RWPE2 (cell line): ENCODE results near the gene DNM2.
A peak's percentile ranks its signal among the peaks of the same experiment; 100 is the strongest.

Experiments
- ATAC-seq: fragments of 200-7000 bp; cut with Tn5 transposase; 3 replicates; pipeline ENCODE4 v1.9.1; 2021; ENCODE audit warnings: low read depth
- DNase-seq: peaks from one replicate; pipeline ENCODE4 v3.0.0-alpha.2; 2020; ENCODE audit warnings: low spot score
- H3K27ac ChIP-seq: fragments of 450-650 bp; 2 replicates; pipeline ENCODE4 v1.5.1; 2017; ENCODE audit warnings: mild to moderate bottlenecking; ENCODE audit not compliant: poor library complexity, severe bottlenecking
- H3K27me3 ChIP-seq: fragments of 250-450 bp; sonication (Bioruptor Pico); 2 replicates; pipeline ENCODE4 v1.5.1; 2021; ENCODE audit warnings: mild to moderate bottlenecking, moderate library complexity; ENCODE audit not compliant: insufficient read depth, poor library complexity, severe bottlenecking
- H3K36me3 ChIP-seq: fragments of 250-450 bp; sonication (Bioruptor Pico); 2 replicates; pipeline ENCODE4 v1.5.1; 2020; ENCODE audit warnings: low read depth, mild to moderate bottlenecking, moderate library complexity
- H3K4me1 ChIP-seq: fragments of 250-450 bp; sonication (Bioruptor Pico); 2 replicates; pipeline ENCODE4 v1.5.1; 2021; ENCODE audit warnings: mild to moderate bottlenecking, moderate library complexity; ENCODE audit not compliant: insufficient read depth, poor library complexity, severe bottlenecking
- H3K4me3 ChIP-seq: fragments of 250-450 bp; sonication (Bioruptor Pico); 2 replicates; pipeline ENCODE4 v1.5.1; 2021; ENCODE audit warnings: mild to moderate bottlenecking, moderate library complexity; ENCODE audit not compliant: severe bottlenecking
- H3K9me3 ChIP-seq: fragments of 250-450 bp; sonication (Bioruptor Pico); 2 replicates; pipeline ENCODE4 v1.5.1; 2021; ENCODE audit warnings: mild to moderate bottlenecking, moderate library complexity; ENCODE audit not compliant: severe bottlenecking
- TF ChIP-seq, protein P1 (sequence below): fragments of 450-650 bp; IDR thresholded peaks from one replicate; pipeline ENCODE4 v1.5.1; 2017; ENCODE audit warnings: mild to moderate bottlenecking, moderate library complexity; ENCODE audit not compliant: poor library complexity, severe bottlenecking

The DNM2 gene

DNA sequence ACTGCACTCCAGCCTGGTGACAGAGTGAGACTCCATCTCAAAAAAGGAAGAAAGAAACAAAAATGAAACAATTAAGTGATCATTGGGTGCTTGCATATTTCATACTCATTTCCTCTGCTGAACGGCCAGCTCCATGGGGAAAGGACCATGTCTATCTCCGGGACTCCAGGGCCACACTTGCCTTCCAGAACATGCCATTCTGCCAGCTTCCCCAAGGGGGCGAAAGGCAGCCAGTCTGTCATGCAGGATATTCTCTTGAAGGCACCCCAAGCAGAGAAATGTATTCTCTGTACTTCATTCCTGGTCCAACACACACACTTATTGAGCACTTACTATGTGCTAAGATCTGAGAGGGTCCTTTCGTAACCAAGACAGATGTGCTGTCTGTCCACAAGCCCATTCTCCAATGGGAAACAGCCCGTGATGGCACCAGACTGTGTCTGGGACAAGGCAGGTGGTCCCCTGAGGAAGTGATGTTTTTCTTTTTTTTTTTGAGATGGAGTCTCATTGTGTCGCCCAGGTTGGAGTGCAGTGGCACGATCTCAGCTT lies 143.3 kb downstream of the DNM2 start:
- ATAC-seq (no peak), DNase-seq (no peak)
- H3K4me3 ChIP-seq = no peak overlapping the region

DNA sequence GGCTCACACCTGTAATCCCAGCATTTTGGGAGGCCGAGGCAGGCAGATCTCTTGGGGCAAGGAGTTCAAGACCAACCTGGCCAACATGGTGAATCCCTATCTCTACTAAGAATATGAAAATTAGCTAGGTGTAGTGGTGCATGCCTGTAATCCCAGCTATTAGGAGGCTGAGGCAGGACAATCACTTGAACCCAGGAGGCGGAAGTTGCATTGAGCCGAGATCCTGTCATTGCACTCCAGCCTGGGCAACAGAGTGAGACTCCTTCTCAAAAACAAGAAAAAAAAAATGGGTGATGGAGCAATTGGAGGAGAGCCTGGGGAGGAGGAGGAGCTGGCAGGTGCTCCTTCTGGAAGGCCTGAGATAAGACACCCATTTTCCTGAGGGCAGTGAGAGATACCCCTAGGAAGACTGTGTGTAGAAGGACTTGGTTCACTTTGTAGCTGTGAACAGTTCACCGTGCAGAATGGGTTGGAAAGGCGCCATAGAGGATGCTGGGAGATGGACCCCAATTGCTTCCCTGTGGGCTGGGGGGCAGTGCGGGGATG lies 144.8 kb downstream of the DNM2 start:
- Histone ChIP-seq H3K4me1 (no peaks in the 10 kb centered on the region), H3K9me3 (no peaks in the 10 kb centered on the region), H3K4me3 (no peak overlapping the region), H3K36me3 (no peaks in the 10 kb centered on the region), H3K27me3 (no peaks in the 10 kb centered on the region), H3K27ac (no peak overlapping the region)
- TF ChIP-seq, protein P1, sequence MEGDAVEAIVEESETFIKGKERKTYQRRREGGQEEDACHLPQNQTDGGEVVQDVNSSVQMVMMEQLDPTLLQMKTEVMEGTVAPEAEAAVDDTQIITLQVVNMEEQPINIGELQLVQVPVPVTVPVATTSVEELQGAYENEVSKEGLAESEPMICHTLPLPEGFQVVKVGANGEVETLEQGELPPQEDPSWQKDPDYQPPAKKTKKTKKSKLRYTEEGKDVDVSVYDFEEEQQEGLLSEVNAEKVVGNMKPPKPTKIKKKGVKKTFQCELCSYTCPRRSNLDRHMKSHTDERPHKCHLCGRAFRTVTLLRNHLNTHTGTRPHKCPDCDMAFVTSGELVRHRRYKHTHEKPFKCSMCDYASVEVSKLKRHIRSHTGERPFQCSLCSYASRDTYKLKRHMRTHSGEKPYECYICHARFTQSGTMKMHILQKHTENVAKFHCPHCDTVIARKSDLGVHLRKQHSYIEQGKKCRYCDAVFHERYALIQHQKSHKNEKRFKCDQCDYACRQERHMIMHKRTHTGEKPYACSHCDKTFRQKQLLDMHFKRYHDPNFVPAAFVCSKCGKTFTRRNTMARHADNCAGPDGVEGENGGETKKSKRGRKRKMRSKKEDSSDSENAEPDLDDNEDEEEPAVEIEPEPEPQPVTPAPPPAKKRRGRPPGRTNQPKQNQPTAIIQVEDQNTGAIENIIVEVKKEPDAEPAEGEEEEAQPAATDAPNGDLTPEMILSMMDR = no peak
- ATAC-seq (no peak), DNase-seq (no peak)

More for the DNA sequence above, 143.3 kb downstream of the DNM2 start:
- no peaks in the 10 kb centered on the region for H3K27me3 ChIP-seq
- H3K4me1 ChIP-seq = no peaks in the 10 kb centered on the region
- no peaks in the 10 kb centered on the region for H3K36me3 ChIP-seq
- no peaks in the 10 kb centered on the region for H3K9me3 ChIP-seq
- no peak overlapping the region for H3K27ac ChIP-seq
- TF ChIP-seq, protein P1 = peak; percentile 19

DNA sequence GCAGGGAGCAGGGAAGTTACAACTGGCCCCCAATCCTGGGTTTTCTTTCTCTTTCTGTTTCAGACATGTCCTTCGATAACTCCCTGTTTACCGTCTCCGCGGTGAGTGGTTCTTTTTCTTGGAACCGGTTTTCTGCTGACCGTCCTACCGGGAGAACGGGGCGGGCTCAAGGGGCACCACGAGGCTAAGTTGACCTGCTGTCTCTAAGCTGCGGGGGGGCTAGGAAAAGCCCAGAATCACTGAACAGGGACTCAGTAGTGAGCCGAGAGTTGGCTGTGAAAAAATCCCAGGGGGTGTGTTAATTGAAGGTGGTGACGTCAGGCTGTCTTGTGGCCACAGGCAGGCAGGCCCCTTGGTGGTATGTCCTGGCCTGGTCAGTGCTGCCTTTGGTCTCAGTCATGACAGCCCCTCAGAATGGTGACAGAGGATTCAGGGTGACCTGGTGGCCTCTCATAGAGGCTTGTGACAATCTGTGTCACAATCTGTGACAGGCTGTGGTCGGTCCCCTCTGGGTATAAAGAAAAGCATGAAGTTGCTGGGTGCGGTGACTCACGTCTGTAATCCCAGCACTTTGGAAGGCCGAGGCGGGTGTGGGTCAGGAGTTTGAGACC lies 145.3 kb downstream of the DNM2 start:
- TF ChIP-seq, protein P1 = no peak
- no peak overlapping the region for H3K4me3 ChIP-seq
- ATAC-seq = peak; percentile 6; the same call in 1 of the 3 replicates
- no peak overlapping the region for H3K27ac ChIP-seq
- no peaks in the 10 kb centered on the region for H3K27me3 ChIP-seq
- no peaks in the 10 kb centered on the region for H3K4me1 ChIP-seq
- no peaks in the 10 kb centered on the region for H3K36me3 ChIP-seq
- DNase-seq = no peak
- no peaks in the 10 kb centered on the region for H3K9me3 ChIP-seq

DNA sequence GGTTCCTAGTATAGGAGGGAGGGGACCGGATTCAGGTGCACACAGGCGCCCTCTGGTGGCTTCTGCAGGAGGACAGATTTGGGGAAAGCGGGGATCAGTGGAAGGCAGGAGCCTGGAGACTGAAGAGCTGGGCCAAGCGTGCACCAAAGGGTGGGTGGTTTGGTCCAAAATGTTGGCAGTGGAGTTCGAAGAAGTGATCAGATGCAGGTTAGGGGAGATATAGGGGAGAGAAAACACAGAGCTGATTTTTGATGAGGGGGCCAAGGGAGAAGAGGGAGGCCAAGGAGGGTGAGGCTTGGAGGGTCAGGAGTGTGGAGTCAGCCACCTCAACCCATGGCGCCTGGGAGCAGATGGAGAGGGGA lies 146.6 kb downstream of the DNM2 start:
- no peaks in the 10 kb centered on the region for H3K4me1 ChIP-seq
- no peak overlapping the region for H3K27ac ChIP-seq
- H3K36me3 ChIP-seq = no peaks in the 10 kb centered on the region
- TF ChIP-seq, protein P1 = peak; percentile 89
- no peaks in the 10 kb centered on the region for H3K27me3 ChIP-seq
- no peak overlapping the region for H3K4me3 ChIP-seq
- peak; percentile 87 for ATAC-seq
- H3K9me3 ChIP-seq = no peaks in the 10 kb centered on the region
- no peak for DNase-seq

DNA sequence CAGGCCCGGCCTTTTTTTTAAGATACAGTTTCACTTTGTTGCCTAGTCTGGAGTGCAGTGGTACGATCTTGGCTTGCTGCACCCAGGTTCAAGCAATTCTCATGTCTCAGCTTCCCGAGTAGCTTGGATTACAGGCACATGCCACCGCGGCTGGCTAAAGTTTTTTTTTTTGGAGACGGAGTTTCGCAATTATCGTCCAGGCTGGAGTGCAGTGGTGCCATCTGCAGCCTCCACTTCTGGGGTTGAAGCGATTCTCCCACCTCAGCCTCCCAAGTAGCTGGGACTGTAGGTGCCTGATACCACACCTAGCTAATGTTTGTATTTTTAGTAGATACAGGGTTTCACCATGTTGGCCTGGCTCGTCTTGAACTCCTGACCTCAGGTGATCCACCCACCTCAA lies 148.6 kb downstream of the DNM2 start:
- ATAC-seq (no peak), DNase-seq (no peak)
- H3K4me1 ChIP-seq = peaks cover 2% of the 10 kb centered on the region

More for the DNA sequence above, 148.6 kb downstream of the DNM2 start:
- Histone ChIP-seq H3K9me3 (no peaks in the 10 kb centered on the region), H3K27ac (no peak overlapping the region), H3K4me3 (no peak overlapping the region), H3K27me3 (no peaks in the 10 kb centered on the region), H3K36me3 (no peaks in the 10 kb centered on the region)
- TF ChIP-seq, protein P1 = no peak
